HG03196 (cell line): Measurements from ENCODE around the gene CCDC33.

ENCODE experiments used
- ATAC-seq: cut with Tn5 transposase; IDR thresholded peaks from one replicate; pipeline ENCODE4 v1.9.1; 2021; ENCODE audit not compliant: unreplicated experiment

The CCDC33 gene

GRCh38 chr15:74330861-74331408 is 94.8 kb downstream of the CCDC33 start:
- ATAC-seq: no peak

- ATAC-seq: no peak
Measured at GRCh38 chr15:74332011-74332410, 95.9 kb downstream of the CCDC33 start.

- ATAC-seq: no peak
Measured at GRCh38 chr15:74332611-74333010, 96.5 kb downstream of the CCDC33 start.

GRCh38 chr15:74333093-74333492 is 97.0 kb downstream of the CCDC33 start:
- ATAC-seq: no peak

- no peak for ATAC-seq
Measured at GRCh38 chr15:74333662-74334061, 97.5 kb downstream of the CCDC33 start.

GRCh38 chr15:74334127-74334526 is 98.0 kb downstream of the CCDC33 start:
- ATAC-seq: no peak

- ATAC-seq: no peak
Measured at GRCh38 chr15:74335396-74335795, 99.3 kb downstream of the CCDC33 start.

- no peak for ATAC-seq
Measured at GRCh38 chr15:74336061-74337005, 100.2 kb downstream of the CCDC33 start.

GRCh38 chr15:74337146-74337545 is 101.0 kb downstream of the CCDC33 start:
- no peak for ATAC-seq

GRCh38 chr15:74337607-74338211 is 101.6 kb downstream of the CCDC33 start:
- no peak for ATAC-seq

- no peak for ATAC-seq
Measured at GRCh38 chr15:74338676-74339075, 102.5 kb downstream of the CCDC33 start.

- no peak for ATAC-seq
Measured at GRCh38 chr15:74339371-74339770, 103.2 kb downstream of the CCDC33 start.

- no peak for ATAC-seq
Measured at GRCh38 chr15:74340150-74340549, 104.0 kb downstream of the CCDC33 start.

- no peak for ATAC-seq
Measured at GRCh38 chr15:74343127-74343796, 107.1 kb downstream of the CCDC33 start.

- ATAC-seq: no peak
Measured at GRCh38 chr15:74343797-74344127, 107.6 kb downstream of the CCDC33 start.

GRCh38 chr15:74345051-74345450 is 108.9 kb downstream of the CCDC33 start:
- ATAC-seq: no peak

- no peak for ATAC-seq
Measured at GRCh38 chr15:74347757-74348250, 111.7 kb downstream of the CCDC33 start.

GRCh38 chr15:74349241-74349778 is 113.2 kb downstream of the CCDC33 start:
- ATAC-seq: no peak

- no peak for ATAC-seq
Measured at GRCh38 chr15:74350295-74351275, 114.5 kb downstream of the CCDC33 start.

- no peak for ATAC-seq
Measured at GRCh38 chr15:74351670-74352069, 115.5 kb downstream of the CCDC33 start.
